GM12874 (cell line): ENCODE results near the gene ADRA2C.
A peak's percentile ranks its signal among the peaks of the same experiment; 100 is the strongest.

Source experiments
- TF ChIP-seq, protein P1 (sequence below): IDR thresholded peaks from 2 replicates; pipeline ENCODE4 v1.5.1; 2011; ENCODE audit warnings: low read depth, mild to moderate bottlenecking, control low read depth, low read length, moderate library complexity; ENCODE audit not compliant: insufficient read depth

Gene ADRA2C

DNA sequence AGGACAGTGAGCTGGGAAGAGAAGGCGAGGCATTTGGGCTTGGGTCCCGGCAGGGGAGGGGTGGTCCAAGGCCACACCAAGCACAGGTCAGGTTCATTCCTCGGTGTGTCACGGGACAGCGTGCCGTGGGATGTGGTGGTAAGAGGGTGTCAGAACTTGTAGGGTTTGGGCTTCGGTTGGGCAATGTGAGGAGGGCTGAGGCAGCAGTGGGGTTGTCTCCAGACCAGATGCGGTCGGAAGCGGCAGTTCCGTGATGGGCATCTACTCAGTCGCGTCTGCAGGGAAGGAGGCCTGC is 22.1 kb downstream of the ADRA2C start:
- TF ChIP-seq, protein P1, sequence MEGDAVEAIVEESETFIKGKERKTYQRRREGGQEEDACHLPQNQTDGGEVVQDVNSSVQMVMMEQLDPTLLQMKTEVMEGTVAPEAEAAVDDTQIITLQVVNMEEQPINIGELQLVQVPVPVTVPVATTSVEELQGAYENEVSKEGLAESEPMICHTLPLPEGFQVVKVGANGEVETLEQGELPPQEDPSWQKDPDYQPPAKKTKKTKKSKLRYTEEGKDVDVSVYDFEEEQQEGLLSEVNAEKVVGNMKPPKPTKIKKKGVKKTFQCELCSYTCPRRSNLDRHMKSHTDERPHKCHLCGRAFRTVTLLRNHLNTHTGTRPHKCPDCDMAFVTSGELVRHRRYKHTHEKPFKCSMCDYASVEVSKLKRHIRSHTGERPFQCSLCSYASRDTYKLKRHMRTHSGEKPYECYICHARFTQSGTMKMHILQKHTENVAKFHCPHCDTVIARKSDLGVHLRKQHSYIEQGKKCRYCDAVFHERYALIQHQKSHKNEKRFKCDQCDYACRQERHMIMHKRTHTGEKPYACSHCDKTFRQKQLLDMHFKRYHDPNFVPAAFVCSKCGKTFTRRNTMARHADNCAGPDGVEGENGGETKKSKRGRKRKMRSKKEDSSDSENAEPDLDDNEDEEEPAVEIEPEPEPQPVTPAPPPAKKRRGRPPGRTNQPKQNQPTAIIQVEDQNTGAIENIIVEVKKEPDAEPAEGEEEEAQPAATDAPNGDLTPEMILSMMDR = no peak

DNA sequence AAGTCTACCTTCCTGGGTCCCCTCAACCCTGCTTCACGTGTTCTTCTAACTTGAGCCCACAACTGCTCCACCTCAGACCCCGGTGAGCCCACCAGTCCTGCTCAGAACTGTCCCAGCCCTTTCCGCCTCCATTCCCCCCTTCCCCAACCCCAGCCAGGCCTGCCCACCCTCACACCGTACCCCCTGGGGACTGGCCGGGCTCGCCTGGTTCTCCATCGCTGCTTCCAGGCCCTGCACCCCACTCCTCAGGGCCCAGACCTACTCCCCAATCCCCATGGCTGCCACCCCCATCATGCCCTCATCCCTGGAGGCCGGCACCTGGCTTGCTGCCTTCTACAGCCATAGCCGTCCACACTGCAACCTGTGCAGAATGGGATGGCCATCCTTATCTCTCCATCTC is 23.4 kb downstream of the ADRA2C start:
- TF ChIP-seq, protein P1 = no peak

DNA sequence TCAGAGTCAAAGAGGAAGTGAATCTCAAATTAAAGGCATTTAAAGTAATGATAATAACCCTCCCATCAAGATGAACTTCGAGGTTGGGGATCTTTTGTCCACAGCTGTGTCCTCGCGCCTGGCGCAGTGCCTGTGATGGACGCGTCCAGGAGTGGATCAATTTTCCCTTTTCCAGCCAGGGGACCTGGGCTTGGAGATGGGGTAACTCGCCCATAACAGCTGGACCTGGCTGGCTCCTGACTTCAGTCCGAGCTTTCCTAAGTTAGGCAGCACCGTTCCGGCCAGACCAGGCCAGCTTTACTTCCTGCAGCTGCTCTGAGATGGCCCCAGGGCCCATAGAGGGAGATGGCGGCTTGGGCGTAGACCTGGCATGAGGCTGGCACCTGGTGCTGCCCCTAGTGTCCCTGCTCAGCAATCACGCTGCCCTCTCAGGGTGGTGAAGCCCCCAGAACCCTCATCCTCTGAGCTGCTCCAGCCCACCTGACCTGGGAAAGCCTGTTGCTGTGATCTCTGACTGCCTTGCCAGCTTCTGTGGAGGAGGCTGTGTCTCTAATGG is 23.9 kb downstream of the ADRA2C start:
- TF ChIP-seq, protein P1 = no peak

DNA sequence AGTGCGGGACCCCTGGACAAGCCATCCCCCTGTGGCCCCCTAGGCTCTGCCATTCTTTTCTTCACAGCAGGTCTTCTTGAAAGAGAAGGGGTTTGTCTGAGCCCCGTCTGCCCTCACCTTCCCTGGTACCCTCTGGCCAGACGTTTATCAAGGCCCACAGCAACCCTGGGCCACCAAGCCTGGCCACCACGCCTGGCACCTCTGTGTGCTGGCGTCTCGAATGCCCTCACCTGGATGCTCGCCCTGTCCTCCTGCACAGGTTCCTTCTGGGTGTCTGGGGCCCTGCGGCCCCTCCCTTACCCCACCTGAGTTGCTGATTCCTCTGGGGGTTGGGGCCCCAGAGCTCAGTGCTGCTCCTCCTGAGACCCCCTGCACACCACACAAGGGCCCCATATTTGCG is 25.1 kb downstream of the ADRA2C start:
- TF ChIP-seq, protein P1 = no peak

DNA sequence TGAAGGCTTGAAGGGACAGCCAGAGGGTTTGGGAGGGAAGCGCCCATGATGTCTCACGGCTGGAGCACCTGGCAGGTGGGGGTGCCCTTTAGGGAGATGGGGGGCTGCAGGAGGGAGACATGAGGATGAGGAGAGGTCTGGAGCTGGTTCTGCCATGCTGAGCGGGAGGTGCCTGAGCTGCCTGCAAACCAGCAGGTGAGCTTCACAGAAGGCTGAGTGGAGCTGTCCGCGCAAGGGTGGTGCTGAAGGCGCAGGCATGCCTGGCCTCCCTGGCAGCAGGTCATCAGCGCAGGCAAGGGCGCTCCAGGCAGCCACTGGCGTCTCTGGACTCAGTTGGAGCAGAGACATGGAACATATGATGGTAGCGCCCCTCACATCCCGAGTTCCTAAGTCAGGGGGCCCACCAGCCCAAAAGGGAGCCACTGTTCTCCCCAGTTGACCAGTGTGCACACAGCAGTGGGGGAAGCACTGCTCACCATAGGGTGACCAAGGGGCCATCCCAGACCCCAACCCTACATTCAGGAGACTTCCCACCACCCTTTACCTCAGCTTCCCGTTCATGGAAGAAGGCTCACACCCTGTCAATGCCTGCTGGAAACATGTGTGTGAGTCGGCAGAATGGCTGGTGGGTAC is 25.8 kb downstream of the ADRA2C start:
- TF ChIP-seq, protein P1 = no peak

DNA sequence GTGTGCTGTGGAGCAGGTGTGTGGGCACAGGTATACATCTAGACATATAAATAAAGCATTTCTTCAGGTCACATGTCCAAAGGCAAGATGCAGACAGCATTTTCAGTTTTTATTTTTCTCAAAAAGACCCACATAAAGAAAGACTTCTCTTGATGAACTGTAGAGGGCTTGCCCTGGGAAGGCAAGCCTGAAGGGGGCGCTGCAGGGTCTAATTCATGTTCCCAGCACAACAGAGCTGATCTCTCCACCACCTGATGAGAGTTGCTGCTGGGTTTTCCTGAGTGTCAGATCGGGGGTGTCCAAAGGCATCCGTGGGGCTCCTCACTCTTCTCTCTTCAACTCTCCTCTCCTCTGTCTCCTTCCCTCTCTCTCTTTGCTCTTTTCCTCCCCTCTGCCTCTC is 26.6 kb downstream of the ADRA2C start:
- TF ChIP-seq, protein P1 = peak; percentile 12; the same call in 1 of the 2 replicates

DNA sequence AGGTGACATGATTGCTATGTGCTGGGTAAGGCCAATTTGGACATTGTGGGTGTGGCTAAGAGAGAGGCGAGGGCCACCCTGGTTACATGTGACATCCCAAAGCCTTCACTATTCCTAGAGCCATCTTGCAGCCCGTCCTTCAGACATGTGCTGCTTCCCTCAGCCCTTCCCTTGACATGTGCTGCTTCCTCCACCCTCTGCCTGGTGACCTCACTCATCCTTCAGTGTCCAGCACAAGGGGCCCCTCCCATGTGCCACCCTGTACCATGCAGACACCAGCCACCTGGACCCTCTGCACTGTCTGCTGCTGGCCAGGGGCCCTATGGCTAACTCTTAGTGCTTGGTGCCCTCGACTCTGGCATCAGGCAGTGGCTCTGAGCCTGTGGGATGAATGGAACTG is 27.4 kb downstream of the ADRA2C start:
- TF ChIP-seq, protein P1 = no peak
